HepG2 (cell line): ENCODE results near the gene GBP1. TPM values are rescaled to one million over a fixed set of nuclear protein-coding genes. Genes with fewer than 3 reads are reported as not detected.
A peak's percentile ranks its signal among the peaks of the same experiment; 100 is the strongest.

Experiments used
- ARHGAP35 ChIP-seq: sonication (generic); formaldehyde crosslinking; IDR thresholded peaks from 2 replicates; pipeline ENCODE4 v1.9.0; 2022; ENCODE audit warnings: mild to moderate bottlenecking, inconsistent platforms, moderate library complexity, missing genetic modification reagents, borderline replicate concordance
- CBX1 ChIP-seq: IDR thresholded peaks from one replicate; pipeline ENCODE4 v1.6.1; 2016; ENCODE audit warnings: antibody characterized with exemption, low read depth
- CENPT ChIP-seq: sonication (generic); formaldehyde crosslinking; IDR thresholded peaks from 2 replicates; pipeline ENCODE4 v1.8.0; 2022; ENCODE audit warnings: low read depth, mild to moderate bottlenecking, moderate library complexity, missing genetic modification reagents
- GABPB1 ChIP-seq: IDR thresholded peaks from 2 replicates; pipeline ENCODE4 v1.6.1; 2016; ENCODE audit warnings: mild to moderate bottlenecking, missing genetic modification reagents, moderate library complexity, missing compliant biosample characterization
- GATAD2A ChIP-seq: IDR thresholded peaks from 2 replicates; pipeline ENCODE4 v1.6.1; 2016
- GLI4 ChIP-seq: sonication (generic); formaldehyde crosslinking; IDR thresholded peaks from 2 replicates; pipeline ENCODE4 v1.5.1; 2020; ENCODE audit warnings: missing genetic modification reagents, mild to moderate bottlenecking, moderate library complexity, borderline replicate concordance
- GMEB2 ChIP-seq: IDR thresholded peaks from 2 replicates; pipeline ENCODE4 v1.6.1; 2016; ENCODE audit warnings: missing biosample characterization, missing genetic modification reagents, low read depth
- HOXA9 ChIP-seq: sonication (generic); formaldehyde crosslinking; IDR thresholded peaks from 2 replicates; pipeline ENCODE4 v1.8.1; 2022; ENCODE audit warnings: missing genetic modification reagents, mild to moderate bottlenecking, moderate library complexity, borderline replicate concordance
- KDM5B ChIP-seq: sonication (generic); formaldehyde crosslinking; IDR thresholded peaks from 2 replicates; pipeline ENCODE4 v1.4.0; 2020; ENCODE audit warnings: missing genetic modification reagents, mild to moderate bottlenecking, borderline replicate concordance
- KMT2B ChIP-seq: IDR thresholded peaks from 2 replicates; pipeline ENCODE4 v1.6.1; 2016; ENCODE audit warnings: missing genetic modification reagents, missing compliant biosample characterization
- MTF1 ChIP-seq: sonication (generic); formaldehyde crosslinking; IDR thresholded peaks from 2 replicates; pipeline ENCODE4 v1.5.0; 2020; ENCODE audit warnings: missing genetic modification reagents
- NFATC3 ChIP-seq: sonication (generic); formaldehyde crosslinking; IDR thresholded peaks from 2 replicates; pipeline ENCODE4 v1.5.1; 2020; ENCODE audit warnings: mild to moderate bottlenecking, missing genetic modification reagents
- SIN3B ChIP-seq: fragments of 150-350 bp; IDR thresholded peaks from 2 replicates; pipeline ENCODE4 v1.6.1; 2014; ENCODE audit warnings: low read length
- SMARCE1 ChIP-seq: fragments of 450-650 bp; IDR thresholded peaks from 2 replicates; pipeline ENCODE4 v1.6.1; 2017; ENCODE audit warnings: borderline replicate concordance
- ZNF101 ChIP-seq: sonication (generic); formaldehyde crosslinking; IDR thresholded peaks from 2 replicates; pipeline ENCODE4 v1.4.0; 2020; ENCODE audit warnings: mild to moderate bottlenecking, low read depth, missing genetic modification reagents, borderline replicate concordance
- ZNF354B ChIP-seq: sonication (generic); formaldehyde crosslinking; IDR thresholded peaks from 2 replicates; pipeline ENCODE4 v1.8.0; 2022; ENCODE audit warnings: mild to moderate bottlenecking, missing genetic modification reagents
- ZNF367 ChIP-seq: sonication (generic); formaldehyde crosslinking; IDR thresholded peaks from 2 replicates; pipeline ENCODE4 v1.4.0; 2020; ENCODE audit warnings: missing genetic modification reagents, borderline replicate concordance
- ZNF619 ChIP-seq: sonication (generic); formaldehyde crosslinking; IDR thresholded peaks from 2 replicates; pipeline ENCODE4 v1.4.0; 2020; ENCODE audit warnings: mild to moderate bottlenecking, missing genetic modification reagents
- ZNF629 ChIP-seq: sonication (generic); formaldehyde crosslinking; conservative IDR thresholded peaks from 2 replicates; pipeline ENCODE4 v1.5.0; 2020; ENCODE audit warnings: missing genetic modification reagents
- polyA plus RNA-seq, 8 experiments: library from polyadenylated mRNA; depleted of rRNA in 3 of 8; stranded (reverse) in 7 of 8; unstranded in 1 of 8; fragments of >200 nt; fragmentation: Illumina TruSeq in 4 of 8; extraction: Trizol in 4 of 8; gene quantifications; 2 replicates each; pipeline versions ENCODE4 v1.2.1 to v1.2.3, GENCODE V29; 2011 to 2016; ENCODE audit warnings: low read depth in 4 of 8, missing spikeins in 1 of 8, mixed read lengths in 1 of 8; ENCODE audit not compliant: insufficient read depth in 1 of 8
- total RNA-seq, 5 experiments: library from RNA; depleted of rRNA; stranded (reverse); fragments of >200 nt; fragmentation: Illumina TruSeq; extraction: Trizol; gene quantifications; 2 replicates each; pipeline ENCODE4 v1.2.3, GENCODE V29; 2016; ENCODE audit warnings: low read depth in 1 of 5
- TF ChIP-seq, protein P1 (sequence below): sonication (generic); formaldehyde crosslinking; IDR thresholded peaks from 2 replicates; pipeline ENCODE4 v1.5.0; 2020; ENCODE audit warnings: missing genetic modification reagents
- TF ChIP-seq, protein P2 (sequence below): IDR thresholded peaks from 2 replicates; pipeline ENCODE4 v1.6.1; 2016; ENCODE audit warnings: missing compliant biosample characterization, missing genetic modification reagents, borderline replicate concordance
- TF ChIP-seq, protein P3 (sequence below): sonication (generic); formaldehyde crosslinking; IDR thresholded peaks from 2 replicates; pipeline ENCODE4 v1.5.0; 2020; ENCODE audit warnings: missing genetic modification reagents
- TF ChIP-seq, protein P4 (sequence below): IDR thresholded peaks from 2 replicates; pipeline ENCODE4 v1.6.1; 2012; ENCODE audit warnings: low read depth, low read length, improper control_type of control experiment

GBP1 gene
- total and polyA plus RNA-seq, 2 of the 13 experiments (the other 11 are each of a cell fraction or from before 2014, with no cell fraction given), result 0.62 to 2.3 TPM

DNA sequence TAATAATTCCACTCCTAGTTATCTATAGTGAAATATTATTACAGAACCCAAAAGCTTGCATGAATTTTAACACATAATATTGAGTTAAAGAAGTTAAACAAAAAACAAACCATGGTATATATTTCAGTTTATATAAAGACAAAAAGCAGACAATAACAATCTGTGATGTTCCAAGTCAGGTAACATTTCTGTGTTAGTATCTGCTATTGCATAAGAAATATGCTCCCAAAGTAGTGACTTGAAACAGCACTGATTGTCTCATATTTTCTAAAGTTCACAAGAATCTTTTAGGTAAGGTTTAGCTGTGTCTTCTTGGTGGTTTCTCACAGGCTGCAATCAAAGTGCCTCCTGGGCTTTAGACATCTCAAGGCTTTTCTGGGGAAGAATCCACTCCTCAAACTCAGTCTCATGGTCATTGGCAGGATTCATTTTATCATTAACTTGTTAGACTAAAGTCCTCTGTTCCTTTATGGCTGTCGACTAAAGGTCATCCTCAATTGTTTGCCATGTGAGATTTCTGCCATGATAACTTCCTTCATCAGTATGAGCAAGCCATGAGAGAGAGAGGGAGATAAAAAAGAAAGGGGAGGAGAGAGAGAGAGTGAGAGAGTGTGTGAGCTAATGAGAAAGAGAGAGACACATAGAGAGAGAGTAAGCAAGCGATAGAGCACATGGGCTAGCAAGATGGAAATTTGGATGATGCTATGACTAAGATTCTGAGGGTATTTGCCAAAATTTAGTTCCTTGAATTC lies 19.9 kb downstream of the GBP1 start (continued):
- no peak for TF ChIP-seq NFATC3 (CRISPR knock-in tag)
- no peak for TF ChIP-seq SIN3B
- peak; percentile 98 for TF ChIP-seq GATAD2A (CRISPR knock-in tag)
- TF ChIP-seq, protein P1, sequence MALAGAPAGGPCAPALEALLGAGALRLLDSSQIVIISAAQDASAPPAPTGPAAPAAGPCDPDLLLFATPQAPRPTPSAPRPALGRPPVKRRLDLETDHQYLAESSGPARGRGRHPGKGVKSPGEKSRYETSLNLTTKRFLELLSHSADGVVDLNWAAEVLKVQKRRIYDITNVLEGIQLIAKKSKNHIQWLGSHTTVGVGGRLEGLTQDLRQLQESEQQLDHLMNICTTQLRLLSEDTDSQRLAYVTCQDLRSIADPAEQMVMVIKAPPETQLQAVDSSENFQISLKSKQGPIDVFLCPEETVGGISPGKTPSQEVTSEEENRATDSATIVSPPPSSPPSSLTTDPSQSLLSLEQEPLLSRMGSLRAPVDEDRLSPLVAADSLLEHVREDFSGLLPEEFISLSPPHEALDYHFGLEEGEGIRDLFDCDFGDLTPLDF, result no peak
- TF ChIP-seq ZNF629 (CRISPR knock-in tag), result no peak
- no peak for TF ChIP-seq CENPT (CRISPR knock-in tag)
- no peak for TF ChIP-seq MTF1 (CRISPR knock-in tag)
- TF ChIP-seq ZNF619 (CRISPR knock-in tag), result no peak
- TF ChIP-seq GABPB1, result no peak
- no peak for TF ChIP-seq CBX1
- TF ChIP-seq, protein P2, sequence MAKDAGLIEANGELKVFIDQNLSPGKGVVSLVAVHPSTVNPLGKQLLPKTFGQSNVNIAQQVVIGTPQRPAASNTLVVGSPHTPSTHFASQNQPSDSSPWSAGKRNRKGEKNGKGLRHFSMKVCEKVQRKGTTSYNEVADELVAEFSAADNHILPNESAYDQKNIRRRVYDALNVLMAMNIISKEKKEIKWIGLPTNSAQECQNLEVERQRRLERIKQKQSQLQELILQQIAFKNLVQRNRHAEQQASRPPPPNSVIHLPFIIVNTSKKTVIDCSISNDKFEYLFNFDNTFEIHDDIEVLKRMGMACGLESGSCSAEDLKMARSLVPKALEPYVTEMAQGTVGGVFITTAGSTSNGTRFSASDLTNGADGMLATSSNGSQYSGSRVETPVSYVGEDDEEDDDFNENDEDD (CRISPR knock-in tag), result peak; percentile 33; the same call in 1 of the 2 replicates
- peak; percentile 40; the same call in 1 of the 2 replicates for TF ChIP-seq KMT2B (CRISPR knock-in tag)
- no peak for TF ChIP-seq ZNF367
- TF ChIP-seq ZNF101, result no peak
- no peak for TF ChIP-seq GMEB2 (CRISPR knock-in tag)
- no peak for TF ChIP-seq SMARCE1
- TF ChIP-seq HOXA9, result no peak
- TF ChIP-seq, protein P3, sequence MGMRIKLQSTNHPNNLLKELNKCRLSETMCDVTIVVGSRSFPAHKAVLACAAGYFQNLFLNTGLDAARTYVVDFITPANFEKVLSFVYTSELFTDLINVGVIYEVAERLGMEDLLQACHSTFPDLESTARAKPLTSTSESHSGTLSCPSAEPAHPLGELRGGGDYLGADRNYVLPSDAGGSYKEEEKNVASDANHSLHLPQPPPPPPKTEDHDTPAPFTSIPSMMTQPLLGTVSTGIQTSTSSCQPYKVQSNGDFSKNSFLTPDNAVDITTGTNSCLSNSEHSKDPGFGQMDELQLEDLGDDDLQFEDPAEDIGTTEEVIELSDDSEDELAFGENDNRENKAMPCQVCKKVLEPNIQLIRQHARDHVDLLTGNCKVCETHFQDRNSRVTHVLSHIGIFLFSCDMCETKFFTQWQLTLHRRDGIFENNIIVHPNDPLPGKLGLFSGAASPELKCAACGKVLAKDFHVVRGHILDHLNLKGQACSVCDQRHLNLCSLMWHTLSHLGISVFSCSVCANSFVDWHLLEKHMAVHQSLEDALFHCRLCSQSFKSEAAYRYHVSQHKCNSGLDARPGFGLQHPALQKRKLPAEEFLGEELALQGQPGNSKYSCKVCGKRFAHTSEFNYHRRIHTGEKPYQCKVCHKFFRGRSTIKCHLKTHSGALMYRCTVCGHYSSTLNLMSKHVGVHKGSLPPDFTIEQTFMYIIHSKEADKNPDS (CRISPR knock-in tag), result no peak
- TF ChIP-seq KDM5B (CRISPR knock-in tag), result no peak
- TF ChIP-seq GLI4 (CRISPR knock-in tag), result no peak
- TF ChIP-seq ZNF354B (CRISPR knock-in tag), result no peak
- TF ChIP-seq, protein P4, sequence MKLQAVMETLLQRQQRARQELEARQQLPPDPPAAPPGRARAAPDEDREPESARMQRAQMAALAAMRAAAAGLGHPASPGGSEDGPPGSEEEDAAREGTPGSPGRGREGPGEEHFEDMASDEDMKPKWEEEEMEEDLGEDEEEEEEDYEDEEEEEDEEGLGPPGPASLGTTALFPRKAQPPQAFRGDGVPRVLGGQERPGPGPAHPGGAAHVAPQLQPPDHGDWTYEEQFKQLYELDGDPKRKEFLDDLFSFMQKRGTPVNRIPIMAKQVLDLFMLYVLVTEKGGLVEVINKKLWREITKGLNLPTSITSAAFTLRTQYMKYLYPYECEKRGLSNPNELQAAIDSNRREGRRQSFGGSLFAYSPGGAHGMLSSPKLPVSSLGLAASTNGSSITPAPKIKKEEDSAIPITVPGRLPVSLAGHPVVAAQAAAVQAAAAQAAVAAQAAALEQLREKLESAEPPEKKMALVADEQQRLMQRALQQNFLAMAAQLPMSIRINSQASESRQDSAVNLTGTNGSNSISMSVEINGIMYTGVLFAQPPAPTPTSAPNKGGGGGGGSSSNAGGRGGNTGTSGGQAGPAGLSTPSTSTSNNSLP, result peak; percentile 93
- no peak for TF ChIP-seq ARHGAP35 (CRISPR knock-in tag)
